ENCODE results near the gene PPCS.
"Not testable (repeated sequence)": the region's sequence is repeated elsewhere in the genome, so short reads cannot be mapped to it uniquely, and the experiment has no call there.

Gene PPCS

DNA sequence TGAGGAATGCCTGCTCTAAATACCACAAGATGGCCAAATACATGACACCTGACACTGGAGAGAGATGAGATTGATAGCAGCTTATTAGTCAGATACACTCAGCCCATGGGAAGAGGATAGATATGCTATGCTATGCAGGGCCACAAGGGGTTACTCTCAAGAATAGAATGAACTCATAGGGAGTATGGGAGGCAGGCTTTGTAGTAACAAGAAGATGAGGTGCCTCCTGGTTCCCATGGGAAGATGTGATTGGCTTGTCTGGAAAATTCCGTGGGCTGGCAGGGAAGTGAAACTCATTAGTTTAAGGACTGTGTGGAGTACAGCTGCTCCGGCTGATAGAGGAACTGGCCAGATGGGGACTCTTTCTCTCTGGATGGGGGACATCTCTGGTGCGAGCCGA lies 23.3 kb downstream of the PPCS start:
- H3K36me3 ChIP-seq (ENCODE audit: insufficient read depth, low read length) = no peaks in the 10 kb centered on the region
- TF ChIP-seq EZH2 (IDR thresholded peaks at IDR 0.05) = no peak
- no peak for TF ChIP-seq FOXP2 (optimal IDR thresholded peaks at IDR 0.05; ENCODE audit: control extremely low read depth, extremely low read length, insufficient read depth)
- TF ChIP-seq POLR2AphosphoS5 (IDR thresholded peaks at IDR 0.05; ENCODE audit: borderline replicate concordance, low read depth, low read length) = no peak
- H3K27ac ChIP-seq = no peak overlapping the region
- no peak for DNase-seq (ENCODE audit: low read depth, low spot score)
- H3K4me3 ChIP-seq = no peak overlapping the region
- no peak overlapping the region for H3K9ac ChIP-seq (ENCODE audit: insufficient read length)
- no peaks in the 10 kb centered on the region for H3K9me3 ChIP-seq (ENCODE audit: low read depth, low read length)

DNA sequence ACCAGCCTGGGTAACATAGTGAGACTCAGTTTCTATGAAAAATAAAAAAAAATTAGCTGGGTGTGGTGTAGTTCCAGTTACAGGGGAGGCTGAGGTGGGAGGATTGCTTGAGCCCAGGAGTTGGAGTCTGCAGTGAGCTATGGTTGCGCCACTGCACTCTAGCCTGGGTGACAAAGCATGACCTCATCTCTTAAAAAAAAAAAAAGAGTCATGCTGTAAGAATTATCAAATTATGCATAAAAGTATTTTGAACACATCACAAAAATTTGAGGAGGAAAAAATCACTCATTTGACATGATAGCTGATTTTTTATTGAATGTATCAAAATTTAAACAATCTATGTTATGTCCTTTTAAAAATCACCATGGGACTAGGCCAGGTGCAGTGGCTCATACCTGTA lies 24.6 kb downstream of the PPCS start:
- DNase-seq (ENCODE audit: low read depth, low spot score) = no peak
- no peak overlapping the region for H3K4me3 ChIP-seq
- H3K27ac ChIP-seq = no peak overlapping the region
- H3K9me3 ChIP-seq (ENCODE audit: low read depth, low read length) = no peaks in the 10 kb centered on the region
- no peak overlapping the region for H3K9ac ChIP-seq (ENCODE audit: insufficient read length)
- no peaks in the 10 kb centered on the region for H3K36me3 ChIP-seq (ENCODE audit: insufficient read depth, low read length)
- TF ChIP-seq POLR2AphosphoS5 (IDR thresholded peaks at IDR 0.05; ENCODE audit: borderline replicate concordance, low read depth, low read length) (no peak), FOXP2 (optimal IDR thresholded peaks at IDR 0.05; ENCODE audit: control extremely low read depth, extremely low read length, insufficient read depth) (no peak), EZH2 (IDR thresholded peaks at IDR 0.05) (no peak)

DNA sequence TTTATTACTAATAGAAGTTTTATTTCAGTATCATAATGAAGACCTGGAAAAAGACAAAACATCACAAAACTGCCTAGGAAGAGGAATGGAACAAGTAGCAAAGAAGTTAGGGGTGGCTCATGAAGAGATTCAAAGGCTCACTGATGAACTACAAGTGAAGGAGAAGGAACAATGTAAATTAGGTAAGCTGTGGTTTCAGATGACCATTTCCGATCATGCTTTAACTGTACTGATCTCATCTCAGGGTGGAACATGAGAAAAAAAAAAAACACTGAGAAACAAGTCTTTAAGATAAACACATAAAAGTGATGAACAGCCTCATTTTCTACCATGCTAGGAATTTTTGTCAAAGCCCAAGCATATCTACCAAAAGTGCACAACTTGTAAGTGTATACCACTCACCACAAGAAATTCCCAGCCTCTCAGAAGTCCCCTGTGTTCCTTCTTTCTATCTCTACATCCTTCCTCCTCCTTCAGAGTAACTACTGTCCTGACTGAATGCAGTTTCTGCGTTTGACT lies 26.4 kb downstream of the PPCS start:
- no peak overlapping the region for H3K27ac ChIP-seq
- no peak overlapping the region for H3K4me3 ChIP-seq
- no peak for DNase-seq (ENCODE audit: low read depth, low spot score)
- H3K9me3 ChIP-seq (ENCODE audit: low read depth, low read length) = no peaks in the 10 kb centered on the region
- no peak for TF ChIP-seq FOXP2 (optimal IDR thresholded peaks at IDR 0.05; ENCODE audit: control extremely low read depth, extremely low read length, insufficient read depth)
- TF ChIP-seq POLR2AphosphoS5 (IDR thresholded peaks at IDR 0.05; ENCODE audit: borderline replicate concordance, low read depth, low read length) = no peak
- no peak overlapping the region for H3K9ac ChIP-seq (ENCODE audit: insufficient read length)
- no peaks in the 10 kb centered on the region for H3K36me3 ChIP-seq (ENCODE audit: insufficient read depth, low read length)

DNA sequence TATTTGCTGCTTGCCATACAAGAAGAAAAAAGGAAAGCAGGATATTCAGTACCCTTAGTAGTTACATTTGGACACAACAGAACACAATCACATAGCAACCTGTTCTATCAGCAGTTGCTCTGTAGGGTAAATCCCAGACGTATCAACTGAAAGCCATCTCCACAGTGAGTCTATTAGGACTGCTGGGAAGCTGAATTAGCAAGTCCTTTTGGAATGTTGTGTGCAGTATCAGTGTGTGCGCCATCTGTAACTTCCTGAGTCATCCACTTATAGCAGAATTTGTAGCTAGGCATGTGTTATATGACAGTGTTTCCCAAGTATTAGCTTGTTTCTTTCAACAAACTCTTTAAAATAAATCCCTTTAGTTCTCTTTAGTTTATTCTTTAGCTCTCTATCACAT lies 28.0 kb downstream of the PPCS start:
- H3K4me3 ChIP-seq = no peak overlapping the region
- no peaks in the 10 kb centered on the region for H3K9me3 ChIP-seq (ENCODE audit: low read depth, low read length)
- TF ChIP-seq EZH2 (IDR thresholded peaks at IDR 0.05) (no peak), FOXP2 (optimal IDR thresholded peaks at IDR 0.05; ENCODE audit: control extremely low read depth, extremely low read length, insufficient read depth) (no peak), POLR2AphosphoS5 (IDR thresholded peaks at IDR 0.05; ENCODE audit: borderline replicate concordance, low read depth, low read length) (no peak)
- no peak overlapping the region for H3K27ac ChIP-seq
- no peak for DNase-seq (ENCODE audit: low read depth, low spot score)
- no peak overlapping the region for H3K9ac ChIP-seq (ENCODE audit: insufficient read length)
- no peaks in the 10 kb centered on the region for H3K36me3 ChIP-seq (ENCODE audit: insufficient read depth, low read length)

DNA sequence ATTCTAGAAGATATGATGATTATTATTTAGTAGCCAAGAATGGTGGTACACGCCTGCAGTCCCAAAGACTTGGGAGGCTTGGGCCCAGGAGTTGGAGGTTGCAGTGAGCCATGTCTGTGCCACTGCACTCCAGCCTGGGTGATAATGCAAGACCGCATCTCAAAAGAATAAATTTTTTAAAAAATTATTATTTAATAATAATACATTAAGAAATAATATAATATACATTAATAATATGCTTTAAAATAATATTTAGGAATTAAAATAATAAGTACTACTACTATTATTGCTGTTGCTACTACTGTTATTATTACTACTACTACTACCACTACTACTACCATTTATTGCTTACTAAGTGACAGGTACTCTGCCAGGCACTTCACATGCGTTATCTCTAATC lies 33.9 kb downstream of the PPCS start:
- H3K36me3 ChIP-seq (ENCODE audit: insufficient read depth, low read length) = no peaks in the 10 kb centered on the region
- H3K27ac ChIP-seq = no peak overlapping the region
- H3K4me3 ChIP-seq = no peak overlapping the region
- TF ChIP-seq FOXP2 (optimal IDR thresholded peaks at IDR 0.05; ENCODE audit: control extremely low read depth, extremely low read length, insufficient read depth) (no peak), EZH2 (IDR thresholded peaks at IDR 0.05) (no peak), POLR2AphosphoS5 (IDR thresholded peaks at IDR 0.05; ENCODE audit: borderline replicate concordance, low read depth, low read length) (no peak)
- DNase-seq (ENCODE audit: low read depth, low spot score) = no peak
- H3K9me3 ChIP-seq (ENCODE audit: low read depth, low read length) = no peaks in the 10 kb centered on the region
- H3K9ac ChIP-seq (ENCODE audit: insufficient read length) = no peak overlapping the region

DNA sequence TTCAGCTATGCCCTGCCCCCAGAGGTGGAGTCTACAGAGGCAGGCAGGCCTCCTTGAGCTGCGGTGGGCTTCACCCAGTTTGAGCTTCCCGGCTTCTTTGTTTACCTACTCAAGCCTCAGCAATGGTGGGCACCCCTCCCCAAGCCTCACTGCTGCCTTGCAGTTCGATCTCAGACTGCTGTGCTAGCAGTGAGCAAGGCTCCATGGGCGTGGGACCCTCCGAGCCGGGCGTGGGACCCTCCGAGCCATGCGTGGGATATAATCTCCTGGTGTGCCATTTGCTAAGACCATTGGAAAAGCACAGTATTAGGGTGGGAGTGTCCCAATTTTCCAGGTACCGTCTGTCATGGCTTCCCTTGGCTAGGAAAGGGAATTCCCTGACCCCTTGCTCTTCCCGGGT lies 45.7 kb downstream of the PPCS start:
- not testable (repeated sequence) for H3K9ac ChIP-seq (ENCODE audit: insufficient read length); H3K4me3 ChIP-seq; DNase-seq (ENCODE audit: low read depth, low spot score); H3K36me3 ChIP-seq (ENCODE audit: insufficient read depth, low read length); H3K9me3 ChIP-seq (ENCODE audit: low read depth, low read length); H3K27ac ChIP-seq

DNA sequence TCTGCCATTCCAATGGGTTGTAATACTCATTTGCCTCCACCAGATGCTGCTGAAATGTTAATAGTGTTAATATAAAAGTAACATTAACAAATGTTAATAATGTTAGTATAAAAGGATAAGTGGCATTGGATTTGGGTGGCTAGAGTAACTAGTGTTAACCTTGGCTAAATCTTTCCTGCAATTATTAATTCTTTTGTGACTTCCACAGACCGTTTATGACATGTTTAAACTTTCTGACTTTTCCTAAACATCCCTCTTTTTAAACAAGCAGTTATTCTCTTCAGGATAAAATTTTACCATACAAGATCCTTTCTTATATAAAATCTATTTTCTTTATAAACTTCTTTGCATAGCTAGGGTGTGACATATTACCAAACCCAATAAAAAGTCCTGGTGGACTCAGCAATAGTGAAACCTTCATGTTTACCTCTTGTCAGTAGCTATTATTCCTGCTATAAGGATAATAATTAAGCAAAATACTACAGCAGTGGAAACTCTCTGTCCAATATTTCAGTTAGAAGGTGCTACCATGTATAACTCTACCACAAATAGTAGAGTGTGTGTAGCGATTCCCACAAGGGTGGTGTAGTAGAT lies 48.3 kb downstream of the PPCS start:
- H3K27ac ChIP-seq = no peak overlapping the region
- H3K36me3 ChIP-seq (ENCODE audit: insufficient read depth, low read length) = no peaks in the 10 kb centered on the region
- no peak for DNase-seq (ENCODE audit: low read depth, low spot score)
- H3K4me3 ChIP-seq = no peak overlapping the region
- H3K9me3 ChIP-seq (ENCODE audit: low read depth, low read length) = no peaks in the 10 kb centered on the region; the same call in 1 of the 2 replicates
- no peak overlapping the region for H3K9ac ChIP-seq (ENCODE audit: insufficient read length)
- no peak for TF ChIP-seq POLR2AphosphoS5 (IDR thresholded peaks at IDR 0.05; ENCODE audit: borderline replicate concordance, low read depth, low read length)
- no peak for TF ChIP-seq EZH2 (IDR thresholded peaks at IDR 0.05)
- TF ChIP-seq FOXP2 (optimal IDR thresholded peaks at IDR 0.05; ENCODE audit: control extremely low read depth, extremely low read length, insufficient read depth) = no peak

DNA sequence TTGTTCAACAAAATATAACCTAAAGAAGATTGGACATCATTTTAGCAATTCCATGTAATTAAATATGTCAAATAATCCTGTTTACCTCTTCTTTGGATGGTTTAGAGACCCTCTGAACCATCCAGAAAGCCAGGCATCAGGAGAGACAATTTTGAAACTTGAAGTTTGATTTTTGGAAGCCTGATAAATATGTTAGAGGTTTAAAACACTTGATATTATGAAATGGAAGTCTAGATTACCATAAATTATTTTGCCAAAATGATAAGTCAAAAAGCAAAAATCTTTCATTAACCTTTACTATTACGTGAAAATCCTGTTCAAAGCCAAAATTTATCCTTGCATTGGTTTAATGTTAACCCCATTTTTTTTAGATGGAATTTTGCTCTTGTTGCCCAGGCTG lies 50.2 kb downstream of the PPCS start:
- Histone ChIP-seq H3K4me3 (no peak overlapping the region), H3K27ac (no peak overlapping the region), H3K9me3 (ENCODE audit: low read depth, low read length) (no peaks in the 10 kb centered on the region; the same call in 1 of the 2 replicates), H3K36me3 (ENCODE audit: insufficient read depth, low read length) (no peaks in the 10 kb centered on the region), H3K9ac (ENCODE audit: insufficient read length) (no peak overlapping the region)
- TF ChIP-seq EZH2 (IDR thresholded peaks at IDR 0.05) (no peak), POLR2AphosphoS5 (IDR thresholded peaks at IDR 0.05; ENCODE audit: borderline replicate concordance, low read depth, low read length) (no peak), FOXP2 (optimal IDR thresholded peaks at IDR 0.05; ENCODE audit: control extremely low read depth, extremely low read length, insufficient read depth) (no peak)
- DNase-seq (ENCODE audit: low read depth, low spot score) = no peak

Data from SK-N-MC (cell line).